Stimulated activated CD8-positive, alpha-beta memory T cell treated with anti-CD3 and anti-CD28 coated beads, Interleukin-7, amount 100 ng/mL, for 4 hours (primary cell): ENCODE measurements around the gene CDH23.

Experiments
- DNase-seq, 2 donors: peaks; one replicate each; pipeline ENCODE4 v3.0.0-alpha.2; 2020; ENCODE audit warnings: low read depth in 2 of 2

Gene CDH23

GRCh38 chr10:71724539-71724938 is 327.8 kb downstream of the CDH23 start:
- DNase-seq: no peak

GRCh38 chr10:71725249-71725648 is 328.5 kb downstream of the CDH23 start:
- no peak for DNase-seq

- DNase-seq: peak; percentile 78 to 85
Measured at GRCh38 chr10:71725998-71726579, 329.4 kb downstream of the CDH23 start.

GRCh38 chr10:71726580-71727104 is 329.9 kb downstream of the CDH23 start:
- DNase-seq: no peak

GRCh38 chr10:71727105-71727737 is 330.5 kb downstream of the CDH23 start:
- peak; percentile 51 to 57 for DNase-seq

GRCh38 chr10:71727738-71728737 is 331.3 kb downstream of the CDH23 start:
- DNase-seq: peak in 1 of 2 donors; percentile 44

GRCh38 chr10:71729161-71729636 is 332.5 kb downstream of the CDH23 start:
- no peak for DNase-seq

GRCh38 chr10:71731791-71732190 is 335.1 kb downstream of the CDH23 start:
- DNase-seq: no peak

- no peak for DNase-seq
Measured at GRCh38 chr10:71734797-71735196, 338.1 kb downstream of the CDH23 start.

- DNase-seq: peak; percentile 52 to 62
Measured at GRCh38 chr10:71735709-71736569, 339.2 kb downstream of the CDH23 start.

- DNase-seq: no peak
Measured at GRCh38 chr10:71736570-71736952, 339.8 kb downstream of the CDH23 start.

GRCh38 chr10:71737001-71737833 is 340.5 kb downstream of the CDH23 start:
- DNase-seq: no peak

GRCh38 chr10:71737834-71738197 is 341.1 kb downstream of the CDH23 start:
- no peak for DNase-seq

GRCh38 chr10:71739358-71739900 is 342.7 kb downstream of the CDH23 start:
- DNase-seq: no peak

GRCh38 chr10:71740069-71740653 is 343.4 kb downstream of the CDH23 start:
- no peak for DNase-seq

- no peak for DNase-seq
Measured at GRCh38 chr10:71741029-71741428, 344.3 kb downstream of the CDH23 start.

- no peak for DNase-seq
Measured at GRCh38 chr10:71741671-71742070, 345.0 kb downstream of the CDH23 start.

GRCh38 chr10:71742301-71743088 is 345.8 kb downstream of the CDH23 start:
- no peak for DNase-seq
